ENCODE data around the gene NAALADL2.

GRCh38 chr3:175091426-175092114 is 232.4 kb downstream of the NAALADL2 start:
- TF ChIP-seq CTCF (IDR thresholded peaks at IDR 0.05; ENCODE audit: low read depth, low read length) (no peak), EZH2phosphoT487 (IDR thresholded peaks at IDR 0.05; ENCODE audit: low read depth) (no peak)

All from OCI-LY3 (cell line).